ENCODE measurements around the gene ADGRD2.

DNA sequence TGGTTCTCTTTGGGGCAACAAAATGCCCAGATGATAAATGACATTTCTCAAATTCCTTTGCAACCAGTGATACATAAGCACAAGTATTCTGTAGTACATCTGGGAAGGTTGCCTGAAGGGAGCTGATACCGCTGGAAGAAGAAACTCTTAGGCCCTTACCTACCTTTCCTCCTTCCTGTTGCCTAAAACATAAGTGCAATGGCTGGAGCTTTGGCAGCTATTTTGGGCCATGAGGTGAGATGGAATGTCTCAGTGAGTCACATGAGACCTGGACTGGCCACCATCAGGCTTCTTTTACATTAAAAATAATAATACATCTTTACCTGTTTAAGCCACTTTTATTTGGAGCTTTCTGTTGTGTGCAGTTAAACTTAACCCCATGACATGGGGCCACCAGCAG, 11.2 kb upstream of the ADGRD2 start:
- no peak for TF ChIP-seq POLR2A (IDR thresholded peaks at IDR 0.05)
- TF ChIP-seq, protein P1, sequence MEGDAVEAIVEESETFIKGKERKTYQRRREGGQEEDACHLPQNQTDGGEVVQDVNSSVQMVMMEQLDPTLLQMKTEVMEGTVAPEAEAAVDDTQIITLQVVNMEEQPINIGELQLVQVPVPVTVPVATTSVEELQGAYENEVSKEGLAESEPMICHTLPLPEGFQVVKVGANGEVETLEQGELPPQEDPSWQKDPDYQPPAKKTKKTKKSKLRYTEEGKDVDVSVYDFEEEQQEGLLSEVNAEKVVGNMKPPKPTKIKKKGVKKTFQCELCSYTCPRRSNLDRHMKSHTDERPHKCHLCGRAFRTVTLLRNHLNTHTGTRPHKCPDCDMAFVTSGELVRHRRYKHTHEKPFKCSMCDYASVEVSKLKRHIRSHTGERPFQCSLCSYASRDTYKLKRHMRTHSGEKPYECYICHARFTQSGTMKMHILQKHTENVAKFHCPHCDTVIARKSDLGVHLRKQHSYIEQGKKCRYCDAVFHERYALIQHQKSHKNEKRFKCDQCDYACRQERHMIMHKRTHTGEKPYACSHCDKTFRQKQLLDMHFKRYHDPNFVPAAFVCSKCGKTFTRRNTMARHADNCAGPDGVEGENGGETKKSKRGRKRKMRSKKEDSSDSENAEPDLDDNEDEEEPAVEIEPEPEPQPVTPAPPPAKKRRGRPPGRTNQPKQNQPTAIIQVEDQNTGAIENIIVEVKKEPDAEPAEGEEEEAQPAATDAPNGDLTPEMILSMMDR (IDR thresholded peaks at IDR 0.05), result no peak

Measured in Peyer's patch (tissue), 4 donors.